Left cardiac atrium (tissue), 4 donors: ENCODE results near the gene GLI2. TPM values are rescaled to one million over a fixed set of nuclear protein-coding genes. Genes with fewer than 3 reads are reported as not detected.
A peak's percentile ranks its signal among the peaks of the same experiment; 100 is the strongest.

Source experiments
- ATAC-seq, 2 donors: fragments of 200-7000 bp; cut with Tn5 transposase; one replicate each; pipeline ENCODE4 v1.9.1; 2020; ENCODE audit warnings: mild to moderate bottlenecking in 2 of 2, moderate library complexity in 2 of 2
- DNase-seq: peaks from one replicate; pipeline ENCODE4 v3.0.0-alpha.2; 2020
- intact Hi-C, 2 donors: fragments of 100-400 bp; cut with DNase I; formaldehyde crosslinking; loops; one replicate each; pipeline versions ENCODE4 v1.14.1 to v1.15.1; 2022 to 2023
- total RNA-seq, 2 donors: library from RNA; stranded (reverse); fragmentation: NEBNext Ultra II Directional; extraction: Animal tissue kit (Norgen Biotek cat#: 25700); gene quantifications; one replicate each; pipeline ENCODE4 v1.2.1, GENCODE V29; 2021
- donor health status: DM: no; HTN: yes; CAD: no.
- donor health status: DM: no; HTN: yes; CAD: no; lungs with severe emphysema.
- donor health status: DM: yes; HTN: yes; CAD: no.
- donor health status: Dilated cardiomyopathy.

The GLI2 gene
- total RNA-seq, 2 donors from 2014 or later = 3.8 to 3.9 TPM

DNA sequence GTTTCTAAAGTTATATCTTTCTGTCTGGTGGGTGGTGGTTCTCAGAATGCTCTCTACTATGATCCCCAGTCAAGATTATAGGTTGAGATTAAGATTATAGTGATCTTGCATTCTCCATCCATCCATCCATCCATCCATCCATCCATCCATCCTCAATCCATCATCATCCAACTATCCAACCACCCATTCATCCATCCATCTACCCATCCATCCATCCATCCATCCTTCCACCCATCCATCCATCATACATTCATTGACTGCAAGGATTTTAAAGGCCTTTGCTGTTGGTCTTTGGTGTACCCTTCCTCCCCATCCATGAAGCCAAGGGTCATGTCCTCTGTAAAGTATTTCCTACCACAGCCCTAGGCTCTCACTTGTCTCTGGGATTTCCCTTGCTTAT is 13.1 kb downstream of the GLI2 start:
- intact Hi-C loops = no loop called here
- no peak for ATAC-seq
- DNase-seq = no peak

DNA sequence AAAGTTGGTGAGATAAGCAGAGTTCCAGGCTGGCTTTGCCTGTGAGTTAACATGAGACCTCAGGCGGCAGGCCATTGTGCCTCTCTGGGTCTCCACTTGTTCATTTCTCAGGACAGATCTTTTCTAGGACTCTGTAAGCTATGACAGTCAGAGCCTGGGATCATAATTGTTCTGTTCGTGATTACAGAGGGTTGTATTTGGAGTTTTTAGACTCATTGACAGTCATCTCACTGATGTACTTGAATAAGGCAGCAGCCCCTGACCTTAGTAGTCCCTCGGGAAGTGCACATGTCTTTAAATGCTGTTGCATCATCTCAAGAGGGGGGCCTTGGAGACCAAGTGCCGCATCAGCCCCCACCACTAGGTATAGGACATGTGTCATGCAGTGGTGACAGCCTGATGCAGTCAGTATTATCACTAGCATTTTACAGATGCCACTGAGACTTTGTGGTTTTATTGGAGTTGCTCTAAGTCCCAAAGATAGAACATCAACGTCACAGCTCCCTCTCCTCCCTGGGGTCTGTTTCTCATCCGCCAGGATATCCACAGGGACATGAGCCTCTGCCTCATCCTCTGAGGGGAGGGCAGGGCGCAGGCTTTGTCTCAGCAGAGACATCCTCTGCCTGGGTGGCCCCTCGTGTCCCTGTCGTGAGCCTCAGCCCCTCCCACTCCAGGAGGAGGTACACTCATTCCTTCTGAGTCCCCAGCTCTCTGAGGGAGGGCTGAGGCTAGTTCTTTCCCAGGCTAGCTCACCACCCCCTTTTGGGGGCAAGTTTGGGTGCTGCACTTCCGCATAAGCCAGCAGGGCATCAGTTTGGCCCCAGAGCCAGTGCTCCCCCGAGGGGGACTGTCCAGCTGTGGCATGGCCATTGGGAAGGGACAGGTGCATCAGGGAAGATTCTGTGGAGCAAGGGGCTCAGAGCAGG is 14.1 kb downstream of the GLI2 start:
- DNase-seq (peak; percentile 47), ATAC-seq (peak; percentile 69 to 83)
- intact Hi-C loops = no loop called here

DNA sequence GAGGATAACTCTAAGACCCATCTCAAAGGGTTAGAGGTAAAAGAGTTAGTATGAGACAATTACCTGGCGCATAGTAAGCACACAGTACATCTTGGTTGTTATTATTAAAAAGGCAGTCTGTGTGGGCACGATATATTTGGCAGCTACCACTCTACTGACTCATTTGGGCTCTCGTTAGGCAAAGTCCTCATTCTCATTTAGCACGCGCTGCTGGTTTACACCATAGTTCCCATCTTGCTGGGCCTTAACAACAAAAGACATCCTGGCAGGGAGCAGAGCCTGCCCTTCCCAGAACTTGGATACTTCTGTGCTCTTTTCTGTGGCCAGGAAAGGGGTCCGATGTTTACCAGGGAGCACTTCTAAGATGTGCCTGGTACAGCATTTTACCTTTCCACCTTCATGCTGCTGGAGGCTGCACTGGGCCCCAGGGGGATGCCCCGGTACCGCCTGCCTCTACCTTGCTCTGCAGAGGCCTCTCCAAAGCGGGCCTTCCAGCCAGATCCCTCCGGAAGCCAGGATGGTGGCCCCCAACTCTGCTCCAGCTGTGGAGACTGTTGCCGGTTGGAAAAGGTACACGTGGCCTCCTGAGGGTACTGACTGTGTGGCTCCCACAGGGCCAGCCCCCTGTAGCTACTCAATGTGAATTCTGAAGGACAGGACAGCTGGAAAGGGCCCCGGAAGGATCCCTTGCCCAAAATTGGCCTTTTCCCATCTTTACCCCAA is 15.0 kb downstream of the GLI2 start:
- DNase-seq (no peak), ATAC-seq (peak in 1 of 2 donors; percentile 19)
- intact Hi-C loops = no loop called here

DNA sequence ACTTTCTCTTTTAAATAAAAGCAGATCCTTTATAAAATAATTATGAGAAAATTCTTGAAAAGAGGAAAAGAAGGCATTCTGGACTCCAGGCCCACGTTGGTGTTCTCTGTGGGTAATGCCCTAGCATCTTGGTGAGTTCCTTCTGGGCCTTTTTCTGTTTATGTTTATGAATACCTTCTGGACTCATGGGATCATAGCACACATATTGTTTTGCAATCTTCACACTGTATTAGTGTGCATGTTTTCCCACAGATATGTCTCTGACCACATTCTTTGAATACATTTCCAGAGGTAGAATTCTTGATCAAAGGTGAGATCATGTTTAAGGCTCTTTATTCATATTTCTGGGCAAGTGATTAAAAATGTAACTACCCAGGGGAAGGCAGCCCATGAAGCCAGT is 15.9 kb downstream of the GLI2 start:
- intact Hi-C loops = no loop called here
- DNase-seq (no peak), ATAC-seq (no peak)

DNA sequence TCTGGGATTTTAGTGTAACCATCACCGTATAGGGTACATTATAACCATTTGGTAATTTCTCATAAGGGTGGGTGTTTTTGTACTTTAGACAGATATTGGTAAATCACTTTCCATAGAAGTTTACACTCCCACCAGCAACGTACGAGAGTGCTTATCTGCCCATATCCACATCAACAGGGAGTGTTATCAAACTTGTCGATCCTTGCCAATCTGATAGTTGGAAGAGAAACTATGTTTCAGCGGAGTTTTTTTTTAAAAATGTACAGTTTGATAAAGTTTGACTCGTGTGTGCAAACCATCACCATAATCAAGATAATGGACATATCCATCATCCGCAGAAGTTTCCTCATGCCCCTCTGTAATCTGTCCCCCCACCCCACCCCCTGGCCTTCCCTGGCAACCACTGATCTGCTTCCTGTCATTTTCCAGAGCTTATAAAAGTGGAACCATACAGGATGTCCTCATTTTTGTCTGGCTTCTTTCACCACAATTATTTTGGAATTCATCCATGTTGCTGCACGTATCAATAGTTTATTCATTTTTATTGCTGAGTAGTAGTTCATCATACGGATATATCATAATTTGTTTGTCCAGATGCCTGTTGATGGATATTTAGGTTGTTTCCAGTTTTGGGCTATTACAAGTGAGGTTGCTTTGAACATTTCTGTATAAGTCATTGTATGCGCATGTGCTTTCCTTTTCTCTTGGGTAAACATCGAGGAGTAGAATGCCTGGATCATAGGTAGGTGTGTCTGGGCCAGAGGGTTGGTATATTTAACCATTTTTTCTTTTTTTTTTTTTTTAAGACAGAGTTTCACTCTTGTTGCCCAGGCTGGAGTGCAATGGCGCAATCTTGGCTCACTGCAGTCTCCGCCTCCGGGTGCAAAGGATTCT is 18.6 kb downstream of the GLI2 start:
- no peak for ATAC-seq
- intact Hi-C loops = no loop called here
- DNase-seq = no peak

DNA sequence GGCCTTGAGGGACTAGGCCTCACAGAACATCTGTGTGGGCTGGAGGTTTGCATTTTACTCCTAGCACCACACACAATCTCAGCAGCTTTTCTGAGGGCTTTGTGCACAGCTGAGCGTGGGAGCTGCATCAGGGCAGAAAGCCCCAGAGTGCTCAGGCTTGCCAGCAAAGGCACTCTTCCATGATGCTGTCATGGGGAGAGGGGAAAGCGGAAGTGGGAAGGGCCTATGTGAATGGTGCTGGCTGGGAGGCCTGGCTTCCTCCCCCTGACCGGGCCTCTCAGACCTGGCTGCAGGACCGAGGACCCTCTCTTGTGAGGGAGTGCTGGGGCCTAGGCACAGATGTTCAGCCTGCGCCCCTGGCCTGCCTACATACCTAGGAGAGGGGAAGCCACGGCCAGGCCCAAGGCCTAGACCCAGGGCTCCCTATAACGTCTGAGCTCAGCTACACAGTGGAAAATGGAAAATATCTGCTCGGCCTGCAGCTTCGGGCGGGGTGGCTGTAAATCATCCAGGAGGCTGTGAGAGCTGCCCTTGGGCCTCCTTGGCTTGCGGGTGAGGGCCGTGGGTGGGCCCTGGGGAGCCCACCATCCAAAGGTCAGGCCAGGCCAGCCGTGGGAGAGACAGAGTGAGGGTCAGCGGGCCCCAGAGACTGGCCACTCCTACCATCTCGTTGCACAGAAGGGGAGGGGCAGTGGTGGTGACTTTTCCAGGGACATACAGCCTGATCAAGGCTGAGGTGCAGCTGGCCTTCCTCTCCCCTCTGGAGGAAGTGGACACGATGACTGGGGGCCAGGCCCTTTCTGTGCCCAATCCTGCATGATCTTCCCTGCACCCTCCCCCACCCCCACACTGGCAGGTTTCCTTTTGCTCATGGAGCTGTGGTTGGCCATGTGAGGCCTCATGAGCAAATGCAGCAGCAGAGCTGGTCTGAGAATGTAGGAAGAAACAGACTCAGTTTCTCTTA is 22.8 kb downstream of the GLI2 start:
- ATAC-seq (peak; percentile 94 to 95), DNase-seq (peak; percentile 74)
- intact Hi-C loops = no loop called here

DNA sequence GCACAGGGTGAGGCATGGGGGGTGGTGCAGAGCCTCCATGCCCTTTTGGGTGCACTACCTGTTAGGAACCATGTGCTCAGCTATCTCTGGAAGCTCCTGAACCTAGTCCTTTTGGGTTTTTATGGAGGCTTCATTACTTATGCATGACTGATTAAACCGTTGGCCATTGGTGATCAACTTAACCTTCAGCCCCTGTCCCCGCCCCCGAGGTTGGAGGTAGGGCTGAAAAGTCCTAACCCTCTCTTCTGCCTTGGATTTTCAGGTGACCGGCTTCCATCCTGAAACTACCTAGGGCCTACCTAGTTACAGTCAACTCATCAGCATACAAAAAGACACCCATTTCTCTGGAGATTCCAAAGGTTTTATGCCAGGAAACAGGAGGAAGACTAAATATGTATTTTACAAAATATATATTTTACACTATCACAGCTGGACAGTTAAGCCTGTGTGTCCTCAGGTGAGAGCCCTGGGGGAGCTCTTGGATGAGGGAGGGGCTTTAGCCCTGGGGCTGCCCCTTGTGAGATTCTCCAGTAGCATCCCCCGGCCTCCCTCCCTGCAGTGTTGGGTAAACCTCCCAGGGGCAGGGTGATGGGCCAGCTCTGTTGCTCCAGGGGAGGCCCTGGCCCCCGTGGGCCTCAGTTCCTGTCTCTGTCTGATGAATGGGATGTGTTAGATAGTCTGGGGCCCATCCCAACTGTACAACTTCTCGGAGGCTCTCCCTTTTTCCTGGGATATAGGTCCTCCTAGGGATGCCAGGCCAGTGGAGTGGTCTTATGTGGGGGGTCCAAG is 24.1 kb downstream of the GLI2 start:
- ATAC-seq (no peak), DNase-seq (no peak)
- intact Hi-C loops = no loop called here

DNA sequence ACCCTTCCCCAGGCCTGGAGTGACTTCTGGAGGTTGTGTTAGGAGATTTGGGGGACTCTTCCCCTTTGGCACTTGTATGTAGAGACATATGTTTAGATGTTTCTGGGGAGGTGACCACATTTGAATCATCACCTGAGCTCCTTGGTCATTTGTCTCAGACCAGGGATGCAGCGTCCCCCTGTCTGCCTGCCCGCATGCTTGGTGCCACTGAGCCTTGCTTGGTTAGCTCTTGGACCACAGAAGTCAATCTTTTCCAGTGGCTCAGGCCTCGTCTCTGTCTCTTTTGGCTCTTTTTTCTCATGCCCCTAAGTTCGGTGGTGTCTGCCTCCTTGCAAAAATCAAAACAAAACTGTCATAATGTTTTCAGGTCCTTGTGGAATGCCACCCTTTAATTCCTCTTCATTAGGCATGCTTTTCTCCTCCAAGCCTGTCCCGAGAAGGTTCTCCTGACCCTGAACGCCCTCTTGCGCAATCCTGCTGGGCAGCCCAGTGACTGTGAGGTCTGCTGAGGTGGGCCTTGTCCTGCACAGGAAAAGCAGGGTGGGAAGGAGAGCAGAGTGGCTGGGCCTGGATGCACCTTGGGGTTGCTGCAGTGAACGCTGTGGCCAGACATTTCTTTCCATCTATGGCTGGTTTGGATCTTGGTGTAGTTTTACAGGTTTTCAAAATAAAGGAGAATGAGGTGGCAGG is 24.9 kb downstream of the GLI2 start:
- ATAC-seq (no peak), DNase-seq (no peak)
- intact Hi-C loops = no loop called here

DNA sequence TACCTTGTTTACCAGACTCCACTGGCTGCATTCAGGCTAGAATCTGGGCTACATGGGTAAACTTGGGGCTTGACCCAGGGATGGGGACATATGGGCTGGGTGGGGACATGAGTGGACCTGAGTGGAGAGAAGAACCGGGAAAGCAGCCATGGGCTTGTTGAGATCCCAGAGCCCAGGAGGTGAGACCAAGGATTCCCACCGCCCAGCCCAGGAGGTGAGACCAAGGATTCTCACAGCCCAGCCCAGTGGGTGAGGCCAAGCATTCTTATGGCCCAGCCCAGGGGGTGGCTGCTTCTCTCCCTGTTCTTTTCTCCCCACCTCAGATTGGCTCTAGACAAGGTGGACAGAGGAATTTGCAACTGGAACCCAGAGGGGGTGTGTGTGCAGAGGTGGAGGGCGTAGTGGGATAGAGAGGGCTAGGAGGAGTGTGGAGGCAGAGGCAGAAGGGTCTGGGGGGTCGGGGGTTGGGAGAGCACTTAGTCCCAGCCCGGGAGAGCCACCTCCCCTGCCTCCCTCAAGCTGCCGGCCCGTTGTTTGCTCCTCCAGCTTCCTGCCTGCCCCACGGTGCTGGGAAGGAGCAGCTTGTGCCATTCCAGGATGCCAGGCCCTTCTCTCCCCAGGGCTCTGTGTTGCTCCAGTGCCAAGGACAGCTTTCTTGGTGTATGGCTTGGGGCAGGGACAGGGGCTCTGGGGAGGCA is 25.6 kb downstream of the GLI2 start:
- intact Hi-C loops = no loop called here
- ATAC-seq (no peak), DNase-seq (no peak)

DNA sequence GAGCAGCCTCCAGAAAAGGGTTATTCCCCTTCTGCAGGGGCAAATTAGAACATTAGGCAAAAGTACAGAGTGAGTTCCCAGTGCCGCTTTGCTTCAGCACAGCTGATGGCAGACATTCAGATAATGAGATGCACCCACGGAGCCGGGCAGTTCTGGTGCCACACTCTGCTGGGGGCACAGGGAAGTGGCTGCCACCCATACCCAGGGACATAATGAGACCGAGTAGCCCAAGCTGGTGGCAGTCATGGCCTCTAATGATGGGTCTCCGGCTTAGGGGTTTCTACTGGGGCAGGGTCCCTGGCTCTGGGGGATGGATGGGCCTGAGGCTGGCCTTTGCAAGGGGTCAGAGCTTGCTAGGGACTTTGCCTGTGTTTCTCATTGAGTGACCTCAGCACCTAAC is 26.2 kb downstream of the GLI2 start:
- ATAC-seq (no peak), DNase-seq (no peak)
- intact Hi-C loops = no loop called here

DNA sequence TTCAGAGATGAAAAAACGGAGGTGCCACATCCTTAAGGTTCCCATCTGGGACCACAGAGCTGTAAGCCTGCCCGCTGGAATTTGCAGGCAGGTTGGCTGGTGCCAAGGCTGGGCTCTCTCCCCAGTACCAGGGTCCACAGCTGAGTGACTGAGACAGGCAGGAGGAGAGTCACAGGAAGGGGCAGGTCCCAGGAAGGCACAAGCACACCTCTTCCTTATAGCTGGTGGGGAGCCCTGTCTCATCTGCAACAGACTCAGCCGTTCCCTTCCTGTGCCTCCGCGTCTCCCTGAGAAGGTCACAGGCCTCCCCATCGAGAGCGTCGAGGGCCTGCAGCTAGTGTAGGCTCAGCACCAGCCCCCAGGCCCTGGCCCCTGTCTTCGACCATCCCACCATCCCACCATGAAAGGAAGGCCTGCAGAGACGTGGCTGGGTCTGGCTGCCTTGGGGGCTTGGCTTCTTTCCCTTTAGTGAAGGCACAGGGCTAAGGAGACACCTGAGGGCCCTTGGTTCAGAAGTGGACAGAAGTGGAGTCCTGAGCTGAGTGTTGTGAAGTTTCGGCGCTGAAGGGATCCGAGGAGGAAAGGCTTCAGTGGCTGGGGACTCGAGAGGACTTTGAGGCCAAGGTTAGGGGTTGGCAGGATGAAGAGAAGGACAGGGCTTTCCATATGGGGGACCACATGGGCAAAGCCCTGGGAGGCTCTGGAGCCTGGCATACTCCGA is 26.8 kb downstream of the GLI2 start:
- no peak for ATAC-seq
- intact Hi-C loops = no loop called here
- DNase-seq = no peak

DNA sequence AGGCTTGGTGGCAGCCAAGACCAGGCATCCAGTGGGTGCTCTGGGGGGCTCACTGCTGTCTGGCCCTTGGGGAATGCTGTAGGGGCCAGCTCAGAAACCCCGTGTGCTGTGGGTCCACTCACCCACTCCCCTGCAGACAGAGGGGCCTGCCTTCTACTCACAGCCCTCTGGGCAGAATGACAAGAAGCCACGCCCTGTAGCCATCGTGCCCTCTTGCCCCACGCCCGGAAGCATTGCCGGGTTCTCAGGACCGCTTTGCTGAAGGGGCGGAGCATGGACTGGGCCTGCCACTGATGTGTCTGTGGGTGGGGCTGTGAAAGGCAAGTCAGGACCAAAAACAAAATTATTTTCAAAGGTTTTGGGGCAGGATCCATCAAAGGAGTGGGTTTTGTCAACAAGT is 27.8 kb downstream of the GLI2 start:
- DNase-seq = peak; percentile 56
- no peak for ATAC-seq
- intact Hi-C loops = no loop called here

DNA sequence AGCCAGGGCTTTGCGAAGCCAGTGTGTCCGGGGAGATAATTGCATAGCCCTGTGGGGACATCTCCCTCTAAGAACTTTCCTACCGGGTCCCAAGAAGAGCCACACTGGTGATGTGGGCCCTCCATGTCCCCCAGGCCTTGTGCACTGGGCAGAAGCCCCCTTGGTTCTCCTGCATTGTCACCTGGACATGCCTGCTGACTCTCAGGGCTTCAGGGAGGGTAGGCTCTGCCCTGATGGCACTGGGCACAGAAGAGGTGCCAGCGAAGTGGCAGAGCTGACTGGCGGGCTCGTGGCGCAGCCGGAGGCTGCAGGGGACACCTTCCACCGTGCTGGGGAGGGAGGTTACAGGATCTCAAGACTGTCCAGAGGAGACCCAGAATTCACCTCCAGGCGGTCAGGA is 28.3 kb downstream of the GLI2 start:
- intact Hi-C loops = no loop called here
- no peak for DNase-seq
- no peak for ATAC-seq

DNA sequence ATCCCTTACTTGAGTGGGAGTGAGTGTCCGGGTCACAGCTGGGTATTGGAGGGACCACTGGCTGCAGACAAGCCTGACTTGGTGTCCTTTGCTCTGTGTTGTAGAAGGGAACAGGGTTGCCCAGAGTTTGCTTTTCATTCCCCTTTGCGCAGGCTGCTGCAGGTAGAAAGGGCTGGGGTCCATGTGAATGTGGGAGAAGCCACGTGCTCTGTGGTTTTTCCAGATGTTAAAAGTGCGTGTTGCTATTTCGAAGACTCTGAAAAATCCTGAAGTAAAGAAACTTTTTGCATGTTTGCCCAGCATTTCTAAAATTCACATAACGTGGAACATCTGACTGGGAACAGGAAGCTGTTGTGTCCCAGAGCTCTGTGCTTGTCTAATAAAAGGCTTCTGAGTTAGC is 28.8 kb downstream of the GLI2 start:
- intact Hi-C loops = no loop called here
- ATAC-seq (no peak), DNase-seq (no peak)

DNA sequence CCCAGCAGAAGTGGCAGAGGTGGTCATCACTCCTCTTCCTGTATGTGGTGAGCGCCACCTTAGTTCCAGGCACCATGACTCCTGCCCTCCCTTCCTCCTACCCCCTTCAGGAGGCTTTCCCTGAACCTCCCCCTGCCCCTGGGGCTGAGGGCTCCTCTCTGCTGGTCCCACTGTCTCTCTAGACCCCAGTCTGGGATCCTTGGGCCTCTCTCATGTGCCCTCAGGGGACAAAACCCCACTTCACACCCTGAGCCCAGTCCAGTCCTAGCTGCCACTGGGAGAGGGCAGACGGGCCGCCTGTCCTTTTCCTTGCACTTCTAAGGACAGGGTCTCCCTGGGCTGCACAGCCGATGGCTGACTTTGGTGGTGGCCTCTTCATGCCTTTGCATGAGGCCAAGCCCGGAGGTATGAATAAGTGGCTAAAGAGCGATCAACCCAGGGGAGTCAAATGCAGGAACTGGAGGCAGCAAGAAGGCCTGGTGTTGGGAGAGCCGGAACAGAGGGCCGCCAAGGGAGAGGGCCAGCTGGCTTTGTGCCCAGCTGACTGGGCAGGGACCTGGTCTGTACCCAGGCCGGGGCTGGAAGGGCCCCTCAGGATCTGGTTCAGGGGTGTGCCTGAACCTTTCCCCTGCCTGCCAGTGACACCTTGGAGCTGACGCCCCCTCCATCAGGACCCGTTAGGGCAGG is 29.5 kb downstream of the GLI2 start:
- peak; percentile 63 for DNase-seq
- peak; percentile 58 to 71 for ATAC-seq
- intact Hi-C loops = no loop called here
